ENCODE results near the gene MALL. TPM values are rescaled to one million over a fixed set of nuclear protein-coding genes. Genes with fewer than 3 reads are reported as not detected.
"Not testable (repeated sequence)": the region's sequence is repeated elsewhere in the genome, so short reads cannot be mapped to it uniquely, and the experiment has no call there.

MALL gene
- total and polyA plus RNA-seq, 5 donors from 2014 or later = 0.13 to 0.34 (median 0.23) TPM; not detected in 1

- no peak overlapping the region for H3K27ac Mint-ChIP-seq
- Histone ChIP-seq H3K4me1 (ENCODE audit: control insufficient read depth, insufficient read depth, low read length, poor library complexity, severe bottlenecking) (no peaks in the 10 kb centered on the region), H3K9me3 (ENCODE audit: control insufficient read depth in 2 of 2, low read length in 2 of 2) (no peaks in the 10 kb centered on the region), H3K27ac (ENCODE audit: insufficient read depth, low read length, poor library complexity, severe bottlenecking) (no peak overlapping the region), H3K4me3 (ENCODE audit: low read depth, low read length) (no peak overlapping the region), H3K36me3 (ENCODE audit: control insufficient read depth, insufficient read depth, low read length) (no peaks in the 10 kb centered on the region), H3K27me3 (ENCODE audit: control insufficient read depth, insufficient read depth, low read length) (peaks cover 2% of the 10 kb centered on the region)
- no peak for ATAC-seq (ENCODE audit: low read depth in 2 of 2)
- no peak for DNase-seq
- peaks cover 0 to 4% (median 0%) of the 10 kb centered on the region in 7 donors for H3K9me3 Mint-ChIP-seq
- peaks cover 0 to 2% (median 0%) of the 10 kb centered on the region in 4 donors for H3K4me1 Mint-ChIP-seq
- peaks cover 29% of the 10 kb centered on the region for H3K27me3 Mint-ChIP-seq
- peaks cover 3% of the 10 kb centered on the region for H3K36me3 Mint-ChIP-seq
- peak overlapping the region in 1 of 4 donors; percentile 39 for H3K4me3 Mint-ChIP-seq
Measured at GRCh38 chr2:110114831-110115255, 779 bp downstream of the MALL start.

- Mint-ChIP-seq H3K9me3 (peaks cover 0 to 5% (median 0%) of the 10 kb centered on the region in 7 donors), H3K4me1 (peaks cover 0 to 2% (median 0%) of the 10 kb centered on the region in 4 donors), H3K36me3 (peaks cover 3% of the 10 kb centered on the region), H3K4me3 (no peak overlapping the region), H3K27ac (no peak overlapping the region), H3K27me3 (peaks cover 27% of the 10 kb centered on the region)
- Histone ChIP-seq H3K9me3 (ENCODE audit: control insufficient read depth in 2 of 2, low read length in 2 of 2) (no peaks in the 10 kb centered on the region), H3K4me1 (ENCODE audit: control insufficient read depth, insufficient read depth, low read length, poor library complexity, severe bottlenecking) (no peaks in the 10 kb centered on the region), H3K27ac (ENCODE audit: insufficient read depth, low read length, poor library complexity, severe bottlenecking) (no peak overlapping the region), H3K27me3 (ENCODE audit: control insufficient read depth, insufficient read depth, low read length) (peaks cover 2% of the 10 kb centered on the region), H3K4me3 (ENCODE audit: low read depth, low read length) (no peak overlapping the region), H3K36me3 (ENCODE audit: control insufficient read depth, insufficient read depth, low read length) (no peaks in the 10 kb centered on the region)
- DNase-seq (peak in 1 of 3 donors; percentile 11), ATAC-seq (ENCODE audit: low read depth in 2 of 2) (no peak)
Measured at GRCh38 chr2:110113961-110114591, 1.5 kb downstream of the MALL start.

GRCh38 chr2:110108291-110108690 lies 7.3 kb downstream of the MALL start:
- H3K9me3 ChIP-seq (ENCODE audit: control insufficient read depth in 2 of 2, low read length in 2 of 2); H3K4me3 Mint-ChIP-seq; H3K27ac ChIP-seq (ENCODE audit: insufficient read depth, low read length, poor library complexity, severe bottlenecking); H3K4me3 ChIP-seq (ENCODE audit: low read depth, low read length); H3K27ac Mint-ChIP-seq; H3K9me3 Mint-ChIP-seq; H3K36me3 Mint-ChIP-seq; H3K4me1 ChIP-seq (ENCODE audit: control insufficient read depth, insufficient read depth, low read length, poor library complexity, severe bottlenecking); DNase-seq; H3K4me1 Mint-ChIP-seq; ATAC-seq (ENCODE audit: low read depth in 2 of 2); H3K27me3 ChIP-seq (ENCODE audit: control insufficient read depth, insufficient read depth, low read length); H3K36me3 ChIP-seq (ENCODE audit: control insufficient read depth, insufficient read depth, low read length): not testable (repeated sequence)
- H3K27me3 Mint-ChIP-seq = peaks cover 41% of the 10 kb centered on the region

- Histone ChIP-seq H3K27me3 (ENCODE audit: control insufficient read depth, insufficient read depth, low read length) (no peaks in the 10 kb centered on the region), H3K4me3 (ENCODE audit: low read depth, low read length) (no peak overlapping the region), H3K9me3 (ENCODE audit: control insufficient read depth in 2 of 2, low read length in 2 of 2) (no peaks in the 10 kb centered on the region), H3K27ac (ENCODE audit: insufficient read depth, low read length, poor library complexity, severe bottlenecking) (no peak overlapping the region), H3K36me3 (ENCODE audit: control insufficient read depth, insufficient read depth, low read length) (no peaks in the 10 kb centered on the region), H3K4me1 (ENCODE audit: control insufficient read depth, insufficient read depth, low read length, poor library complexity, severe bottlenecking) (no peaks in the 10 kb centered on the region)
- no peak overlapping the region for H3K27ac Mint-ChIP-seq
- H3K9me3 Mint-ChIP-seq = peaks cover 0 to 9% (median 0%) of the 10 kb centered on the region in 7 donors
- no peak overlapping the region for H3K4me3 Mint-ChIP-seq
- H3K36me3 Mint-ChIP-seq = no peaks in the 10 kb centered on the region
- H3K27me3 Mint-ChIP-seq = peaks cover 41% of the 10 kb centered on the region
- ATAC-seq (ENCODE audit: low read depth in 2 of 2) = no peak
- DNase-seq = no peak
- peaks cover 0 to 2% (median 0%) of the 10 kb centered on the region in 4 donors for H3K4me1 Mint-ChIP-seq
Measured at GRCh38 chr2:110107092-110108079, 8.2 kb downstream of the MALL start.

GRCh38 chr2:110106642-110107041 lies 9.0 kb downstream of the MALL start:
- Mint-ChIP-seq H3K9me3 (peaks cover 0 to 9% (median 0%) of the 10 kb centered on the region in 7 donors), H3K4me3 (no peak overlapping the region), H3K4me1 (peaks cover 0 to 2% (median 0%) of the 10 kb centered on the region in 4 donors), H3K27ac (peak overlapping the region in 1 of 3 donors; percentile 56), H3K27me3 (peaks cover 35% of the 10 kb centered on the region), H3K36me3 (no peaks in the 10 kb centered on the region)
- Histone ChIP-seq H3K27me3 (ENCODE audit: control insufficient read depth, insufficient read depth, low read length) (no peaks in the 10 kb centered on the region), H3K27ac (ENCODE audit: insufficient read depth, low read length, poor library complexity, severe bottlenecking) (no peak overlapping the region), H3K36me3 (ENCODE audit: control insufficient read depth, insufficient read depth, low read length) (no peaks in the 10 kb centered on the region), H3K4me3 (ENCODE audit: low read depth, low read length) (no peak overlapping the region), H3K4me1 (ENCODE audit: control insufficient read depth, insufficient read depth, low read length, poor library complexity, severe bottlenecking) (no peaks in the 10 kb centered on the region), H3K9me3 (ENCODE audit: control insufficient read depth in 2 of 2, low read length in 2 of 2) (no peaks in the 10 kb centered on the region)
- no peak for DNase-seq
- ATAC-seq (ENCODE audit: low read depth in 2 of 2) = no peak

- Histone ChIP-seq H3K4me3 (ENCODE audit: low read depth, low read length) (no peak overlapping the region), H3K27me3 (ENCODE audit: control insufficient read depth, insufficient read depth, low read length) (no peaks in the 10 kb centered on the region), H3K36me3 (ENCODE audit: control insufficient read depth, insufficient read depth, low read length) (no peaks in the 10 kb centered on the region), H3K4me1 (ENCODE audit: control insufficient read depth, insufficient read depth, low read length, poor library complexity, severe bottlenecking) (no peaks in the 10 kb centered on the region), H3K27ac (ENCODE audit: insufficient read depth, low read length, poor library complexity, severe bottlenecking) (no peak overlapping the region), H3K9me3 (ENCODE audit: control insufficient read depth in 2 of 2, low read length in 2 of 2) (no peaks in the 10 kb centered on the region)
- Mint-ChIP-seq H3K36me3 (no peaks in the 10 kb centered on the region), H3K27me3 (peaks cover 33% of the 10 kb centered on the region), H3K9me3 (peaks cover 0 to 6% (median 0%) of the 10 kb centered on the region in 7 donors), H3K4me3 (no peak overlapping the region), H3K27ac (no peak overlapping the region), H3K4me1 (peaks cover 0 to 2% (median 0%) of the 10 kb centered on the region in 4 donors)
- no peak for DNase-seq
- no peak for ATAC-seq (ENCODE audit: low read depth in 2 of 2)
Measured at GRCh38 chr2:110105608-110106467, 9.8 kb downstream of the MALL start.

GRCh38 chr2:110105183-110105582 lies 10.4 kb downstream of the MALL start:
- H3K27me3 ChIP-seq (ENCODE audit: control insufficient read depth, insufficient read depth, low read length) = no peaks in the 10 kb centered on the region
- Mint-ChIP-seq H3K4me3 (no peak overlapping the region), H3K27ac (no peak overlapping the region), H3K27me3 (peaks cover 33% of the 10 kb centered on the region), H3K4me1 (peaks cover 0 to 2% (median 0%) of the 10 kb centered on the region in 4 donors), H3K36me3 (no peaks in the 10 kb centered on the region), H3K9me3 (peaks cover 0 to 6% (median 0%) of the 10 kb centered on the region in 7 donors)
- H3K4me3 ChIP-seq (ENCODE audit: low read depth, low read length) = no peak overlapping the region
- no peaks in the 10 kb centered on the region for H3K4me1 ChIP-seq (ENCODE audit: control insufficient read depth, insufficient read depth, low read length, poor library complexity, severe bottlenecking)
- no peak overlapping the region for H3K27ac ChIP-seq (ENCODE audit: insufficient read depth, low read length, poor library complexity, severe bottlenecking)
- DNase-seq (no peak), ATAC-seq (ENCODE audit: low read depth in 2 of 2) (no peak)
- no peaks in the 10 kb centered on the region for H3K36me3 ChIP-seq (ENCODE audit: control insufficient read depth, insufficient read depth, low read length)
- no peaks in the 10 kb centered on the region for H3K9me3 ChIP-seq (ENCODE audit: control insufficient read depth in 2 of 2, low read length in 2 of 2)
